HEK293 (cell line): ENCODE data around the gene SLC8A3.

Experiments used
- CTCF ChIA-PET: fragments of 350-600 bp; formaldehyde crosslinking; extraction: SDS; loops from one replicate; lab custom pipeline; 2021; ENCODE audit warnings: antibody characterized with exemption; lab: Yijun Ruan, JAX
- POLR2A ChIA-PET: fragments of 300-600 bp; formaldehyde crosslinking; extraction: SDS; loops from one replicate; lab custom pipeline; 2020; ENCODE audit warnings: antibody characterized with exemption, inconsistent platforms; lab: Yijun Ruan, JAX
- H3K27ac ChIP-seq: fragments of 200-500 bp; sonication (Bioruptor generic); 2 replicates; pipeline ENCODE4 v1.5.1; 2014; ENCODE audit warnings: low read depth, low read length, control low read depth, inconsistent platforms; ENCODE audit errors: extremely low read depth
- H3K36me3 ChIP-seq, 2 experiments: fragments of 200-500 bp in 1 of 2; sonication (Bioruptor generic) in 1 of 2; 1 replicate in 1 of 2; 2 replicates in 1 of 2; pipeline ENCODE4 v1.5.1; 2014 to 2017; ENCODE audit warnings: inconsistent platforms in 2 of 2, low read length in 2 of 2; ENCODE audit not compliant: control insufficient read depth in 2 of 2, insufficient read depth in 1 of 2
- H3K4me1 ChIP-seq: fragments of 200-500 bp; sonication (Bioruptor generic); 2 replicates; pipeline ENCODE4 v1.5.1; 2014; ENCODE audit warnings: mild to moderate bottlenecking, low read length, inconsistent platforms; ENCODE audit not compliant: control insufficient read depth, insufficient read depth
- H3K4me3 ChIP-seq: 2 replicates; pipeline ENCODE4 v1.5.1; 2011; ENCODE audit warnings: low read depth, mild to moderate bottlenecking, control low read depth, low read length, moderate library complexity
- H3K9me3 ChIP-seq: fragments of 200-500 bp; sonication (Bioruptor generic); 2 replicates; pipeline ENCODE4 v1.5.1; 2014; ENCODE audit warnings: low read depth, low read length, inconsistent platforms; ENCODE audit not compliant: control insufficient read depth, insufficient read depth
- BCL11B ChIP-seq: fragments of 450-650 bp; formaldehyde crosslinking; IDR thresholded peaks from 2 replicates; pipeline ENCODE4 v1.5.1; 2016; ENCODE audit warnings: low read depth, missing biosample characterization, missing genetic modification characterization
- HOXD13 ChIP-seq: sonication (generic); formaldehyde crosslinking; IDR thresholded peaks from 2 replicates; pipeline ENCODE4 v1.8.0; 2022; ENCODE audit warnings: missing genetic modification reagents, borderline replicate concordance
- KLF10 ChIP-seq: fragments of 450-650 bp; IDR thresholded peaks from 2 replicates; pipeline ENCODE4 v1.5.1; 2018; ENCODE audit warnings: missing biosample characterization, mild to moderate bottlenecking, missing genetic modification characterization
- KLF8 ChIP-seq: fragments of 450-650 bp; formaldehyde crosslinking; IDR thresholded peaks from 2 replicates; pipeline ENCODE4 v1.5.1; 2016; ENCODE audit warnings: missing biosample characterization, missing genetic modification characterization
- MEIS1 ChIP-seq: sonication (generic); formaldehyde crosslinking; IDR thresholded peaks from 2 replicates; pipeline ENCODE4 v1.8.1; 2022; ENCODE audit warnings: missing genetic modification reagents, mild to moderate bottlenecking, borderline replicate concordance
- OVOL3 ChIP-seq: fragments of 450-650 bp; formaldehyde crosslinking; IDR thresholded peaks from 2 replicates; pipeline ENCODE4 v1.5.1; 2016; ENCODE audit warnings: missing biosample characterization, missing genetic modification characterization
- PRDM1 ChIP-seq: fragments of 450-650 bp; formaldehyde crosslinking; IDR thresholded peaks from 2 replicates; pipeline ENCODE4; 2016; ENCODE audit warnings: missing biosample characterization, missing genetic modification characterization
- RBAK ChIP-seq: fragments of 450-650 bp; formaldehyde crosslinking; IDR thresholded peaks from 2 replicates; pipeline ENCODE4 v1.5.1; 2016; ENCODE audit warnings: missing biosample characterization, missing genetic modification characterization
- REPIN1 ChIP-seq: fragments of 450-650 bp; formaldehyde crosslinking; IDR thresholded peaks from 2 replicates; pipeline ENCODE4 v1.5.1; 2017; ENCODE audit warnings: missing biosample characterization, missing genetic modification characterization, low read depth
- ZNF10 ChIP-seq: fragments of 450-650 bp; formaldehyde crosslinking; IDR thresholded peaks from 2 replicates; pipeline ENCODE4 v1.5.1; 2017; ENCODE audit warnings: missing biosample characterization, missing genetic modification characterization
- ZNF114 ChIP-seq: fragments of 450-650 bp; formaldehyde crosslinking; IDR thresholded peaks from 2 replicates; pipeline ENCODE4 v1.5.0; 2017; ENCODE audit warnings: missing biosample characterization, missing genetic modification characterization
- ZNF248 ChIP-seq: fragments of 450-650 bp; formaldehyde crosslinking; IDR thresholded peaks from 2 replicates; pipeline ENCODE4 v1.5.1; 2017; ENCODE audit warnings: missing biosample characterization, missing genetic modification characterization
- ZNF266 ChIP-seq: fragments of 450-650 bp; formaldehyde crosslinking; IDR thresholded peaks from 2 replicates; pipeline ENCODE4 v1.5.1; 2016; ENCODE audit warnings: missing biosample characterization, missing genetic modification characterization, low read depth
- ZNF302 ChIP-seq: fragments of 450-650 bp; formaldehyde crosslinking; IDR thresholded peaks from 2 replicates; pipeline ENCODE4 v1.5.1; 2016; ENCODE audit warnings: missing biosample characterization, missing genetic modification characterization, low read depth
- ZNF311 ChIP-seq: fragments of 450-650 bp; formaldehyde crosslinking; IDR thresholded peaks from 2 replicates; pipeline ENCODE4 v1.5.1; 2017; ENCODE audit warnings: missing biosample characterization, missing genetic modification characterization, borderline replicate concordance
- ZNF394 ChIP-seq: fragments of 450-650 bp; formaldehyde crosslinking; IDR thresholded peaks from 2 replicates; pipeline ENCODE4 v1.5.1; 2016; ENCODE audit warnings: missing biosample characterization, missing genetic modification characterization, mild to moderate bottlenecking, moderate library complexity, borderline replicate concordance
- ZNF529 ChIP-seq: fragments of 450-650 bp; formaldehyde crosslinking; IDR thresholded peaks from 2 replicates; pipeline ENCODE4 v1.5.1; 2017; ENCODE audit warnings: missing genetic modification characterization, missing biosample characterization; ENCODE audit not compliant: insufficient replicate concordance
- ZNF596 ChIP-seq: fragments of 450-650 bp; IDR thresholded peaks from 2 replicates; pipeline ENCODE4 v1.5.0; 2018; ENCODE audit warnings: missing biosample characterization, mild to moderate bottlenecking, missing genetic modification characterization, moderate library complexity
- ZNF600 ChIP-seq: fragments of 450-650 bp; formaldehyde crosslinking; IDR thresholded peaks from 2 replicates; pipeline ENCODE4 v1.5.1; 2016; ENCODE audit warnings: missing biosample characterization, missing genetic modification characterization
- ZNF626 ChIP-seq: fragments of 450-650 bp; sonication (Bioruptor Pico); formaldehyde crosslinking; IDR thresholded peaks from 2 replicates; pipeline ENCODE4 v1.5.1; 2018; ENCODE audit warnings: missing biosample characterization, missing genetic modification characterization, inconsistent platforms
- ZNF704 ChIP-seq: fragments of 450-650 bp; formaldehyde crosslinking; IDR thresholded peaks from 2 replicates; pipeline ENCODE4 v1.5.1; 2016; ENCODE audit warnings: missing biosample characterization, missing genetic modification characterization
- ZNF707 ChIP-seq: fragments of 450-650 bp; formaldehyde crosslinking; IDR thresholded peaks from 2 replicates; pipeline ENCODE4 v1.5.1; 2016; ENCODE audit warnings: missing biosample characterization, missing genetic modification characterization
- ZNF747 ChIP-seq: fragments of 450-650 bp; formaldehyde crosslinking; IDR thresholded peaks from 2 replicates; pipeline ENCODE4 v1.5.1; 2016; ENCODE audit warnings: missing biosample characterization, missing genetic modification characterization
- ZNF76 ChIP-seq: fragments of 450-650 bp; formaldehyde crosslinking; IDR thresholded peaks from 2 replicates; pipeline ENCODE4; 2016; ENCODE audit warnings: low read depth, missing biosample characterization, missing genetic modification characterization, borderline replicate concordance
- ZSCAN30 ChIP-seq: fragments of 450-650 bp; IDR thresholded peaks from 2 replicates; pipeline ENCODE4 v1.5.1; 2018; ENCODE audit warnings: missing biosample characterization, mild to moderate bottlenecking, missing genetic modification characterization, moderate library complexity

The SLC8A3 gene

GRCh38 chr14:70067810-70068209 is 120.9 kb downstream of the SLC8A3 start:
- ChIA-PET CTCF (interaction anchor here (0.6 to 0.8 kb wide), 3 partner anchors 8 to 292 kb away, joined by 3 to 4 read pairs (median 3); no protein-coding TSS in a partner anchor), POLR2A (no interaction called here)
- TF ChIP-seq ZNF704 (tag by site-specific recombination) (no peak), ZNF747 (tag by site-specific recombination) (no peak), HOXD13 (no peak), KLF10 (tag by site-specific recombination) (no peak), MEIS1 (no peak), ZNF76 (tag by site-specific recombination) (no peak)
- no peaks in the 10 kb centered on the region for H3K36me3 ChIP-seq
- no peak overlapping the region for H3K27ac ChIP-seq
- no peaks in the 10 kb centered on the region for H3K9me3 ChIP-seq
- no peak overlapping the region for H3K4me3 ChIP-seq
- no peaks in the 10 kb centered on the region for H3K4me1 ChIP-seq

GRCh38 chr14:70064136-70064865 is 124.5 kb downstream of the SLC8A3 start:
- TF ChIP-seq ZNF10 (tag by site-specific recombination) (no peak), REPIN1 (tag by site-specific recombination) (no peak), KLF8 (tag by site-specific recombination) (no peak), BCL11B (tag by site-specific recombination) (no peak), ZNF707 (tag by site-specific recombination) (no peak), PRDM1 (tag by site-specific recombination) (no peak), ZNF394 (tag by site-specific recombination) (no peak), ZNF248 (tag by site-specific recombination) (no peak), ZNF529 (tag by site-specific recombination) (no peak), ZNF704 (tag by site-specific recombination) (no peak), ZNF311 (tag by site-specific recombination) (no peak), ZNF266 (tag by site-specific recombination) (no peak), ZSCAN30 (tag by site-specific recombination) (no peak), RBAK (tag by site-specific recombination) (no peak), ZNF114 (tag by site-specific recombination) (no peak), ZNF626 (tag by site-specific recombination) (no peak), ZNF600 (tag by site-specific recombination) (no peak), ZNF596 (tag by site-specific recombination) (no peak), ZNF302 (tag by site-specific recombination) (no peak), OVOL3 (no peak)
- H3K9me3 ChIP-seq: no peaks in the 10 kb centered on the region
- H3K27ac ChIP-seq: no peak overlapping the region
- CTCF ChIA-PET: interaction anchor here (0.6 to 2.4 kb wide), 4 partner anchors 8 to 246 kb away, joined by 3 to 15 read pairs (median 6); no protein-coding TSS in a partner anchor
- H3K4me3 ChIP-seq: no peak overlapping the region
- no peaks in the 10 kb centered on the region for H3K36me3 ChIP-seq
- POLR2A ChIA-PET: no interaction called here
- no peaks in the 10 kb centered on the region for H3K4me1 ChIP-seq
